Measurements from ENCODE around the gene TTC33. TPM values are rescaled to one million over a fixed set of nuclear protein-coding genes. Genes with fewer than 3 reads are reported as not detected.

Gene TTC33
- total RNA-seq, 1 experiment from 2014 or later: 12.6 TPM

- BruUV-seq (replicated peaks): no TSS peak
- intact Hi-C loops (cut with micrococcal nuclease; ENCODE audit: unreplicated experiment): no loop called here
- H3K36me3 ChIP-seq (ENCODE audit: control insufficient read depth, insufficient read depth, low read length): no peaks in the 10 kb centered on the region
- in situ Hi-C loops (cut with HindIII; ENCODE audit: low pct_unique_long_range_greater_than_20kb, low sequenced_read_pairs): no loop called here
- no peak for TF ChIP-seq REST (IDR thresholded peaks at IDR 0.05; ENCODE audit: insufficient read depth in 1 of 2, low read depth in 2 of 2, low read length in 1 of 2)
- no peak for TF ChIP-seq TCF7L2 (IDR thresholded peaks at IDR 0.05; ENCODE audit: low read depth, low read length)
- no peak for TF ChIP-seq CTCF (IDR thresholded peaks at IDR 0.05)
- TF ChIP-seq SIN3A (IDR thresholded peaks at IDR 0.05; ENCODE audit: borderline replicate concordance, insufficient read depth, low read depth, low read length): no peak
- no peak for TF ChIP-seq POLR2AphosphoS5 (IDR thresholded peaks at IDR 0.05; ENCODE audit: low read depth, low read length)
- H3K27ac ChIP-seq (ENCODE audit: low read length): peak overlapping the region; percentile 97
- H3K4me1 ChIP-seq (ENCODE audit: control insufficient read depth, insufficient read depth, low read length): peaks cover 18% of the 10 kb centered on the region
- CTCF ChIA-PET: interaction anchor here (0.7 kb wide), 1 partner anchor 72 kb away, joined by 3 read pairs; no protein-coding TSS in a partner anchor
- POLR2A ChIA-PET: no interaction called here
- no peaks in the 10 kb centered on the region for H3K27me3 ChIP-seq (ENCODE audit: control insufficient read depth, insufficient read depth, low read length)
- H3K9me3 ChIP-seq (ENCODE audit: control insufficient read depth, insufficient read depth, low read depth, low read length): no peaks in the 10 kb centered on the region
- no peak for ATAC-seq
- DNase-seq (ENCODE audit: low read depth, low spot score): no peak
- peak overlapping the region; percentile 35 to 72 for H3K4me3 ChIP-seq (ENCODE audit: low read depth in 2 of 2, low read length in 2 of 2)
Observed at GRCh38 chr5:40677456-40677855, 78.3 kb downstream of the TTC33 start.

GRCh38 chr5:40676613-40677343, 79.0 kb downstream of the TTC33 start:
- intact Hi-C loops (cut with micrococcal nuclease; ENCODE audit: unreplicated experiment) (no loop called here), in situ Hi-C loops (cut with HindIII; ENCODE audit: low pct_unique_long_range_greater_than_20kb, low sequenced_read_pairs) (no loop called here)
- peak overlapping the region in 1 of 2 experiments; percentile 35; a peak in 2 of 4 replicates for H3K4me3 ChIP-seq (ENCODE audit: low read depth in 2 of 2, low read length in 2 of 2)
- ChIA-PET CTCF (interaction anchor here (0.6 kb wide), 1 partner anchor 314 kb away, joined by 6 read pairs; no protein-coding TSS in a partner anchor), POLR2A (no interaction called here)
- H3K9me3 ChIP-seq (ENCODE audit: control insufficient read depth, insufficient read depth, low read depth, low read length): no peaks in the 10 kb centered on the region
- peak overlapping the region; percentile 97 for H3K27ac ChIP-seq (ENCODE audit: low read length)
- TF ChIP-seq TCF7L2 (IDR thresholded peaks at IDR 0.05; ENCODE audit: low read depth, low read length) (0 out of 2 replicates have a peak, but pooled peaks have one; percentile 29), POLR2AphosphoS5 (IDR thresholded peaks at IDR 0.05; ENCODE audit: low read depth, low read length) (no peak)
- DNase-seq (ENCODE audit: low read depth, low spot score) (no peak), ATAC-seq (no peak)
- no peaks in the 10 kb centered on the region for H3K27me3 ChIP-seq (ENCODE audit: control insufficient read depth, insufficient read depth, low read length)
- H3K36me3 ChIP-seq (ENCODE audit: control insufficient read depth, insufficient read depth, low read length): no peaks in the 10 kb centered on the region
- BruUV-seq (replicated peaks): no TSS peak
- H3K4me1 ChIP-seq (ENCODE audit: control insufficient read depth, insufficient read depth, low read length): peaks cover 18% of the 10 kb centered on the region
